22Rv1 (cell line): ENCODE measurements around the gene TMEM212.

Source experiments
- H3K27ac ChIP-seq: fragments of 450-650 bp; 2 replicates; pipeline ENCODE4 v1.5.1; 2017
- CTCF ChIP-seq: fragments of 450-650 bp; IDR thresholded peaks from 2 replicates; pipeline ENCODE4 v1.5.1; 2017; ENCODE audit warnings: mild to moderate bottlenecking
- ZFX ChIP-seq: fragments of 450-650 bp; IDR thresholded peaks from 2 replicates; pipeline ENCODE4 v1.6.1; 2017; ENCODE audit warnings: antibody characterized with exemption, borderline replicate concordance

Gene TMEM212

GRCh38 chr3:171840445-171840810 is 2.7 kb upstream of the TMEM212 start:
- TF ChIP-seq CTCF (no peak), ZFX (no peak)
- no peak overlapping the region for H3K27ac ChIP-seq

GRCh38 chr3:171840811-171841619 is 2.1 kb upstream of the TMEM212 start:
- H3K27ac ChIP-seq, result no peak overlapping the region
- TF ChIP-seq ZFX, result no peak
- no peak for TF ChIP-seq CTCF

- TF ChIP-seq CTCF, result no peak
- no peak for TF ChIP-seq ZFX
- H3K27ac ChIP-seq, result no peak overlapping the region
Measured at GRCh38 chr3:171841620-171842000, 1.5 kb upstream of the TMEM212 start.

GRCh38 chr3:171844873-171845272 is 1.7 kb downstream of the TMEM212 start:
- H3K27ac ChIP-seq, result no peak overlapping the region
- no peak for TF ChIP-seq CTCF
- no peak for TF ChIP-seq ZFX

GRCh38 chr3:171845481-171846284 is 2.5 kb downstream of the TMEM212 start:
- no peak for TF ChIP-seq CTCF
- TF ChIP-seq ZFX, result no peak
- H3K27ac ChIP-seq, result no peak overlapping the region

- no peak overlapping the region for H3K27ac ChIP-seq
- TF ChIP-seq CTCF, result no peak
- TF ChIP-seq ZFX, result no peak
Measured at GRCh38 chr3:171846597-171846996, 3.4 kb downstream of the TMEM212 start.

- H3K27ac ChIP-seq, result no peak overlapping the region
- TF ChIP-seq ZFX, result no peak
- no peak for TF ChIP-seq CTCF
Measured at GRCh38 chr3:171847133-171847532, 4.0 kb downstream of the TMEM212 start.
